Cardiac fibroblast (primary cell): ENCODE results near the gene FAM177A1.

Experiments
- DNase-seq, 2 donors: peaks; one replicate each; pipeline versions ENCODE4 v3.0.0 to v3.0.0-alpha.2; 2010; ENCODE audit warnings: low read depth in 2 of 2
- H3K4me3 ChIP-seq, 2 donors: replicated peaks in 1 of 2; 1 replicate in 1 of 2; 2 replicates in 1 of 2; pipeline ENCODE4 v1.5.1; 2011; ENCODE audit warnings: low read depth in 2 of 2, low read length in 2 of 2, mild to moderate bottlenecking in 2 of 2, moderate library complexity in 1 of 2
- TF ChIP-seq, protein P1 (sequence below): IDR thresholded peaks from one replicate; pipeline ENCODE4 v1.5.1; 2011; ENCODE audit warnings: low read depth, mild to moderate bottlenecking, low read length, inconsistent platforms

FAM177A1 gene

DNA sequence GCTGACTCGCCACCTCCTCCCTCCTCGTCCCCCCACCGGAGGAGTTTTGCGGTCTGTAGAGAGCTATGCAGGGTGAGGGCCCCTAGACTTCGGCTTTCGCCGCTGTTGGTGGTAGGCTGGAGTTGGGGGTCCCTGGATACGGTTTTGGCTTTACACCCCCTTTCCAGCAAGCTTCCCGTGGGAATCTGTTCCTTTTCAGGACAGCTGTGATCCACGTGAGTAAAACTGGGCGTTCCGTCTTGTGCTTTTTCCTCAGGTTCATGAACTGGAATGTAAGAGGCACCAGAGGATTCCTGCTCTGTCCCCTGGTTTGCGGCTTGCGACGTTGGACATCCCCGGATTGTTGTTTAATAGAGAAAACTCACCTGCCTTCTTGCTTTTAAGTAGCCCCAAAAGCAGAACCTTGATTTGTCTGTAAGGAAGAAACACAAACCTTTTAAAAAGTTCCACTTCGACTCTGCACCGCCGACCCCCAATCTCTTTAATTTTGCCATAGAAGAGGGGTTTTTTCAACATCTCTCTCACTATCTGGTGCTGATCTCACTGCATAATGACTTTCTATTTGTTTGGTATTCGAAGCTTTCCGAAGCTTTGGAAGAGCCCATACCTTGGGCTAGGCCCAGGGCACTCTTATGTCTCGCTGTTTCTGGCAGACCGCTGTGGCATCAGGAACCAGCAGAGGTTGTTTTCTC, 76.8 kb downstream of the FAM177A1 start:
- TF ChIP-seq, protein P1, sequence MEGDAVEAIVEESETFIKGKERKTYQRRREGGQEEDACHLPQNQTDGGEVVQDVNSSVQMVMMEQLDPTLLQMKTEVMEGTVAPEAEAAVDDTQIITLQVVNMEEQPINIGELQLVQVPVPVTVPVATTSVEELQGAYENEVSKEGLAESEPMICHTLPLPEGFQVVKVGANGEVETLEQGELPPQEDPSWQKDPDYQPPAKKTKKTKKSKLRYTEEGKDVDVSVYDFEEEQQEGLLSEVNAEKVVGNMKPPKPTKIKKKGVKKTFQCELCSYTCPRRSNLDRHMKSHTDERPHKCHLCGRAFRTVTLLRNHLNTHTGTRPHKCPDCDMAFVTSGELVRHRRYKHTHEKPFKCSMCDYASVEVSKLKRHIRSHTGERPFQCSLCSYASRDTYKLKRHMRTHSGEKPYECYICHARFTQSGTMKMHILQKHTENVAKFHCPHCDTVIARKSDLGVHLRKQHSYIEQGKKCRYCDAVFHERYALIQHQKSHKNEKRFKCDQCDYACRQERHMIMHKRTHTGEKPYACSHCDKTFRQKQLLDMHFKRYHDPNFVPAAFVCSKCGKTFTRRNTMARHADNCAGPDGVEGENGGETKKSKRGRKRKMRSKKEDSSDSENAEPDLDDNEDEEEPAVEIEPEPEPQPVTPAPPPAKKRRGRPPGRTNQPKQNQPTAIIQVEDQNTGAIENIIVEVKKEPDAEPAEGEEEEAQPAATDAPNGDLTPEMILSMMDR, result no peak
- peak; percentile 58 to 66 for DNase-seq
- H3K4me3 ChIP-seq, result peak overlapping the region; percentile 77 to 92

DNA sequence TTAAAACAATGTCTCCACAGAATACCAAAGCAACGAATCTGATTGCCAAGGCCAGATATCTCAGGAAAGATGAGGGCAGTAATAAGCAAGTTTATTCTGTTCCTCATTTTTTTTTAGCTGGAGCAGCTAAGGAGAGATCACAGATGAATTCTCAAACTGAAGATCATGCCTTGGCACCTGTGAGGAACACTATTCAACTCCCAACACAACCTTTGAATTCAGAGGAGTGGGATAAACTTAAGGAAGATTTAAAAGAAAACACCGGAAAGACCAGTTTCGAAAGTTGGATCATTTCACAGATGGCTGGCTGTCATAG, 77.3 kb downstream of the FAM177A1 start:
- TF ChIP-seq, protein P1, result no peak
- H3K4me3 ChIP-seq, result peak overlapping the region; percentile 77 to 92
- DNase-seq, result no peak

DNA sequence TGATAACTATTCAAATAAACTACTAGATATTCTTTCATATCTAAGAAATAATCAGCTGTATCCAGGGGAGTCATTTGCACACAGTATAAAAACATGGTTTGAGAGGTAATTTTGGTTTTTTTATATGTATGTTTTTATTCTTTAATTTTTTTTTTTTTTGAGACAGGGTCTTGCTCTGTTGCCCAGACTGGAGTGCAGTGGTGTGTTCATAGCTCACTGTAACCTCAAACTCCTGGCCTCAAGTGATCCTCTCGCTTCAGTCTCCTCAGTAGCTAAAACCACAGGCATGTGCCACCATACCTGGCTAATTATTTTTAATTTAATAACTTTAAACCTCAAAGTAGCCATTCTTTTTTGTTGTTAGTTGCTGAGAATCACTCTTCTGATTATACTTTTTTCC, 78.1 kb downstream of the FAM177A1 start:
- no peak for DNase-seq
- TF ChIP-seq, protein P1, result no peak
- H3K4me3 ChIP-seq, result no peak overlapping the region
